Effector CD4-positive, alpha-beta T cell (primary cell): ENCODE data around the gene HELB.

Experiments used
- DNase-seq: peaks from one replicate; pipeline ENCODE4 v3.0.0-alpha.2; 2020

The HELB gene

DNA sequence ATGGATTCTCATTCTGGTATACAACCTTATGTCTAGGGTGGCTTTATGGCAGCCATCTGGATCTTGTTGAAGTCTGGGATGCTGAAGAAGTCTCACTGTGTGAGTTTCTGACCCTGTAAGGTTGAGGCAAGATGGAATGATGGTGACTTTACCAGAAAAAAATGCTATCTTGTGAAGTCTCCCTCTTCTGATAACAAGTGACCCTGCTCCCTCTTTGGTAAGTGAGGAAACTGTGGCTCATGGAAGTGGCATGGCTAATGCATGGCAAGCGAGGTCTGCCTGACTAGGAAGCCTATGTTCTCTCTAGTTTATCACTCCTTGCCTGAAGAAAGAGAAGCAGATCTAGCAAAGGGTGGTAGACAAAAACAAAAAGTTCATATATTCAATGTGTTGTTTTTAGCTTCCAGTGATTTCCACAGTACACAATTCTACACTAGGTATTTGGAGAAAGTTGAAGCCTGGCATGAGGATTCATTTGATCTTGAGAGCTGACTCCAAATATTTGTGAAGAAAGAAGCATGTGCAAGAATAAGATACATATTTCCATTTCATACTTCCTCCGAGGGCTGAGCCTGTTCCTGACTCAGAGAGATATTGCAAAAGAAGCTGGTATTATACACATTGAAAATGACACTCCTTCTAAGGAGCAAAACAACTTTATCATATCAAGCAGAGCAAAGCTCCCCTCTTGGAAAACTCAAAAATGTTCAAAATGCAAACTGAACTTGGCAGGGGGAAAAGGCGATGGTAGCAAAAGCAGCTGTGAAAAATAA lies 63.6 kb downstream of the HELB start:
- DNase-seq: no peak

DNA sequence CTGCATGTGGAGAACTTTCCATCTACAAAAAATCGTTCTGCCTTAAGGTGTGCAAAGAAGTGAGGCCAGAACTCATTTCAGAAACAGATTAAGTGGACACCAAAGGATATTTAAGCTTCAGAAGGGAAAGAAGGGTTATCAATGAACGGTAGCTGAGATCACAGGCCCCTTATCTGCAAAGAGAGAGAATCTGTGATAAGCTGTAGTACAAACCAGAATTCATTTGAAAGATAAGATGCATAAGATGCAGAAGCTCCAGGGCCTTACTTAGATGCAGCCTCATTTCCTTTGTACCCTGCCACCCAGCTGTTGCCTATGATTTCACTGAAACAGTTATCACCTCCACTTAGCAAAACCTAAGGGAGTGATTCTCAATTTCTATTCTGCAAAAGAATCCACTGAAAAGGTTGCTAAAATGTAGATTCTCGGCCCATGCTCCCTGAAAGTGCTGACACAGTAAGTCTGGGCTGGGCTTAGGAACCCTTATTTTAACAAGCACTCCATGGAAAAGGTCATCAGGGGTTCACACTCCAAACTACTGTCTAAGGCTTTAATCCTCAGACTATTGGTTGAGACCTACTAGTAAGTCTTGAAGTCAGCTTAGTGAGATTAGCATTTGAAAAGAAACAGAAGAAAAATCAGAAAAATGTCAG lies 64.8 kb downstream of the HELB start:
- no peak for DNase-seq

- no peak for DNase-seq
These were observed 69.7 kb downstream of the HELB start for GRCh38 chr12:66371982-66372381.

- DNase-seq: no peak
These were observed 73.3 kb downstream of the HELB start for GRCh38 chr12:66375560-66375959.

DNA sequence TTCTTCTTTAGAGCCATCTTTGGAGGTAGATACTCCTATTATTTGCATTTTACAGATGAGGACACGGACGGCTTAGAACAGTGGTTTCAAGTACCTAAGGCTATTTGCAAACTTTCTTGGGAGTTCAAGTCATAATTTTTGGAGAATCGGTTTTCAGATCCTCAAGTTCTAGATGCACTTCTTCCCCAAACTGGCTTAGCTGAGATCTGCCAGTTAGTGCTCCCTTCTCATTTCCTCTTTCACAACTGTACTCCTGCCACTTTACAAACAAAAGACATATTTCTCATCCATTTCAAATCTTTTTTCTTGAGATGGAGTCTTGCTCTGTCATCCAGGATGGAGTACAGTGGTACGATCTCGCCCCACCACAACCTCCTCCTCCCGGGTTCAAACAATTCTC lies 77.3 kb downstream of the HELB start:
- no peak for DNase-seq

DNA sequence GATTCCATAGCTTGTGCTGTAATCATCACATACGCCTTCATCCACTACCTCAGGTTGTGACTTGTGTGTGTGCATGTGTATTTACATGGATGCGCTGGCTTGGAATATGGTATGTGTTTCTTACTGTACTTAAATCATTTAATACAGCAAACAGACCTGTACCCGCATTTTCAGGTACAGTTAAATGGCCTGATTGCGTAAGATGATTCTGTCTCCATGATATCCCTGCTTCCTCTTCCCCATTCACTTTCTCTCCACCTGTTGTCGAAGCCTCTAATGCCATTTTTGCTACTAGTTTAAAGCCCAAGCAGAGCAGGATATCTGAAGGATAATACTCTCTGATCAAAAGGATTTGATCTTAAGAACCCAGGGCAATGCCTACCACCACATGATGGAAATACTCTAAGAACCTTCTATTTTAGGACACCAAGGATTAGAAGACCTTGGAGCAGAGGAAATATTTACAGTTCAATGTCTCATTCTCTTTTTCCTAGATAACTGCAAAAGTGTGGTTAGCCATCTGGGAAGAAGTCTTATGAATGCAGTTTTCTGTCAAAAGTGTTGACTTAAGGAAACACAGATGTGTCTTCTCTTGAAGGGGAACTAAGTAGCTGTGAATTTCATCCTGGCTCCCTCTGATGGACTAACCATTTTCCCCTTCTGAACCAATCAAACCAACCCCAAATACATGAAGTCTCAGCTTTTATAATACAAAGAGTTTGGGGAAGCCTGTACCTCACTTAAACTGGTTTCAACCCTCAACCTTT lies 78.7 kb downstream of the HELB start:
- DNase-seq: no peak

GRCh38 chr12:66387117-66387516 lies 84.8 kb downstream of the HELB start:
- DNase-seq: no peak
